HT-29 (cell line): ENCODE results near the gene ARL3. TPM values are rescaled to one million over a fixed set of nuclear protein-coding genes. Genes with fewer than 3 reads are reported as not detected.
A peak's percentile ranks its signal among the peaks of the same experiment; 100 is the strongest.

Experiments used
- DNase-seq: peaks from one replicate; pipeline ENCODE4 v3.0.0-alpha.2; 2015; ENCODE audit warnings: low spot score
- total RNA-seq: library from RNA; depleted of rRNA; stranded (reverse); fragments of >200 nt; shearing (Covaris generic); gene quantifications from 2 replicates; pipeline ENCODE4 v1.2.3, GENCODE V29; 2014

ARL3 gene
- total RNA-seq, 1 experiment from 2014 or later, result 6.0 TPM

DNA sequence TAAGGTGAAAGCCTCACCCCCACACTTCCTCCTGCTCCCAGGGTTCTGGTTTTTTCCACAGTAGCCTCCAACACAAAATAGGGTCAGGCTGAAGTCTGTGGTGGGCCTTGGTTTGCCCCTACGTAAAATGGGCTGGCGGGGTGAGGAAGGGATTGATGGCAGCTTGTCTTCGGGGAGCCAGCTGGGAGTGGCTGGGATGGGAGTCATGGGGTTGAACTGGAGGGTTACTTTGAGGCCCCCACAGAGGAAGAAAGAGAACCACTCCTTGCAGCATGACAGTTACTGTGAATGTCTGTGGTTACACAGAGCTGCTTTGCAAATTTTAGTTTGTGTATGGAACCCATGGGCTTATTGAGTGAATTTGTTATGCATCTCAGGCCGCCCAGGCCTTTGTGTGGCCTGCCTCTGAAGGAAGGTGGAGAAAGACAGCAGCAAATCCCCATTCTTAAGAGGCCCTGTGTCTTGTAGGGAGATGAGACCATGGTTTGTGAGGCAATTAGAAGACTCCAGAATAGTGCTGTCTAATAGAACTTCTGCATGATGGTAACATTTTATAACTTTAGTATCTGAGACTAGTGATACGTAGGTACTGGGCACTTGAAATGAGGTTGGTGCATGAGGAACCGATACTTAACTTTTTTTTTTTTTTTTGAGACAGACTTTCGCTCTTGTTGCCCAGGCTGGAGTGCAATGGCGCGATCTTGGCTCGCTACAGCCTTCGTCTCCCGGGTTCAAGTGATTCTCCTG lies 61.9 kb downstream of the ARL3 start:
- DNase-seq, result no peak

DNA sequence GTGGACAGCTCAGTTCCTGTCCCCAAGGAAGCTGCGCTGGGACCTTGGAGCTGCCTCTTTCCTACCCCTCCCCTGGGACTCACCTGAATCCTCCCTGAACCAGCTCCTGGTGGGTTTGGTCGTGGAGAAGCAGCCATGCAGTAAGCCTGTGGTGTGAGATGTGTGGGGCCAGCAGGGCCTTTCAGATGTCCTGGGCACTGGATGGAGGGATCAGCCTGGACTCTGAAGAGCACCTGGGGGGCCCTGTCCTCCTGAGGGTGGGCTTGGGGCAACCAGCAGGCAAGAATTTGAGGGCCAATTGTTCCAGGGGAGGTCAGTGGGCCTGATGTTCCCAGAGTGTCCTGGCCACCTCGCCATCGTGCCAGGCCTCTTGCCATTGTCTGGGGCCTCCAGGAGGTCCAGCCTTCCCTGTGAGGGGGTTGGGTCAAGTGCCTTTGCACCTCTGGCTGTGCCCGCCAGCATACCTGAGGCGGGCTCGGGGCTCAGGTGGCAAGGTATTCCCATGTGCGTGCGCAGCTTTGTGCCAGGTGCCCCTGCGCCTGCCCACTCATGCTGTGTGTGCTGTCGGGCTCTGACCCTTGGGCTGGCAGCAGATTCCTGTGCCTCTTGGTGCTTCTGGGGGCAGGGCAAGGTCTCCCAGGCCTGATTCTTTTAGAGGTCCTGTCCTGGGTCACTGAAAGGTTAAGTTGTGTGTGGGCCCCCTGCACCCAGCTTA lies 62.6 kb downstream of the ARL3 start:
- DNase-seq, result no peak

DNA sequence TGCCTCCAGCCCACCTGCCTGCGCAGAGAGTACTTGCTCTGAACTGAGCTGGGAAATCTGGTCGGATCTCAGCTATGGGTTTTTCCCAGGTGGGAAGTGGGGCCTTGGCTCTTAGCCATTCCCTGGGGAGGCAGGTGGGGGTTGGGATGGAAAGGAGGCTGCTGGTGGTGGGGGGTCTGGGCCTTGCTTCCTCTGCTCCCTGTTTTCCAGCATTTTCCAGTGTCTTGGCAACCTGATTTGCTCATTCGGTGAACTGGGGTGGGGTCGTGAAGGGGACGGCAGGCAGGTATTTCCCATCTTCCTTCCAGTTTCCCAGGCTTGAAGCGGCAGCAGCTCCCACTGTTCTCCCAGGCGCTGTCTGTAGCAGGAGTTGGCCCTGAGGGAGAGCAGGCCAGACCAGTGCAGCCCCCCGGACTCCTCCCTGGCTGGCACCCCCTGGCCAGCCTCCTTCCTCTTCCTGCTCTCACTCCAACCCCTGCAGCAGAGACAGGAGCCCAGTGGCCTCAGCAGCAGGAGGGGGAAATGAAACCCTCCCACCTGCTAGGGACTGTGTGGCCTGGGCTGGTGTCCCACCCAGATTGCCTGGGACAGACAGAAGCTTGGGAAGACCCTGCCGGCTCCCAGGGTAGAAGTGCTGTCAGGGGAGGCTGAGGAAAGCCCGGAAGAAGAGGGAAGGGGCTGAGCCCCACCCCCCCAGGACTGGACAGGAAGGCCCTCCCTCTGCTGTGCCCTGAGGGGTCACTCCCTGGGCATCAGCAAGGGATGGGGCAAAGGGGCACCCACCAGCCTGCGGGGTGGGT lies 63.3 kb downstream of the ARL3 start:
- DNase-seq, result no peak

DNA sequence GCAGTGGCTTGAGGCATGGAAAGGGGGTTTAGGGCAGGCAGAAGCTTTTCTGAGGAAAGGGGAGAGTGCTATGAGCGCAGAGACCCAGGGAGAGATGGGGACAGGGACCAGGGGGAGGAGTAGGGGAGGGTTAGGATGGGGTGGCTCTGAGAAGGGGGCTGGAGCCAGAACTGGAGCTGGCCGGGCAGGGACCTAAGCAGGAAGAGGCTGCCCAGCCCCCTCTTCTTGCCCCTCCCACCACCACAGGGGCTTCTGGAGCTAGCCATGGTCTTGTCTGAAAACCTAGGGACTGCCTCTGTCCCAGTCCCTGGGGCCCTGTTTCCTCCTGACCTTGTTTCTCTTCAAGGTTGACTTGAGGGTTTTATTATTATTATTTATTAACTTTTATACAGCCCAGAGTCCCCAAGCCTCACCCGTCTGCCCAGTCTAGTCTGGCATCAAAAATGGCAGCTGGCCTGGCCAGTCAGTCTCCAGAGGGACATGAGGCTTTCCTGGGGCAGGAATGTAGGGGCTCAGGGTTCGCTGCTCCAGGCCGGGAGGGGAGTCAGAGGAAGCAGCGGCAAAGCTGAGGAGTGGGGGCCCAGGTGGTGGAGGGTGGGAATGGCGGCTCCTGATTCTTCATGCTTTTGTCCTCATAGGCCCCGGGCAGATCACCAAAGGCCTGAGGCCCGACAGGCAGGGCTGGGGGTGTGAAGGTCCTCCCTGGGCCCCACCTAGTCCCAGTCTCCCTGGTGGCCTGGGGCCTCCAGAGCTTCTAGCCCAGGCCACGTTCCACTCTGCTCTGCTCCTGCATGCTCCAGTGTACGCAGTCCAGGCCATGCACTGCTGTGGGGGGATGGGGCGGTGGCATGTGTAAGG lies 64.2 kb downstream of the ARL3 start:
- no peak for DNase-seq

DNA sequence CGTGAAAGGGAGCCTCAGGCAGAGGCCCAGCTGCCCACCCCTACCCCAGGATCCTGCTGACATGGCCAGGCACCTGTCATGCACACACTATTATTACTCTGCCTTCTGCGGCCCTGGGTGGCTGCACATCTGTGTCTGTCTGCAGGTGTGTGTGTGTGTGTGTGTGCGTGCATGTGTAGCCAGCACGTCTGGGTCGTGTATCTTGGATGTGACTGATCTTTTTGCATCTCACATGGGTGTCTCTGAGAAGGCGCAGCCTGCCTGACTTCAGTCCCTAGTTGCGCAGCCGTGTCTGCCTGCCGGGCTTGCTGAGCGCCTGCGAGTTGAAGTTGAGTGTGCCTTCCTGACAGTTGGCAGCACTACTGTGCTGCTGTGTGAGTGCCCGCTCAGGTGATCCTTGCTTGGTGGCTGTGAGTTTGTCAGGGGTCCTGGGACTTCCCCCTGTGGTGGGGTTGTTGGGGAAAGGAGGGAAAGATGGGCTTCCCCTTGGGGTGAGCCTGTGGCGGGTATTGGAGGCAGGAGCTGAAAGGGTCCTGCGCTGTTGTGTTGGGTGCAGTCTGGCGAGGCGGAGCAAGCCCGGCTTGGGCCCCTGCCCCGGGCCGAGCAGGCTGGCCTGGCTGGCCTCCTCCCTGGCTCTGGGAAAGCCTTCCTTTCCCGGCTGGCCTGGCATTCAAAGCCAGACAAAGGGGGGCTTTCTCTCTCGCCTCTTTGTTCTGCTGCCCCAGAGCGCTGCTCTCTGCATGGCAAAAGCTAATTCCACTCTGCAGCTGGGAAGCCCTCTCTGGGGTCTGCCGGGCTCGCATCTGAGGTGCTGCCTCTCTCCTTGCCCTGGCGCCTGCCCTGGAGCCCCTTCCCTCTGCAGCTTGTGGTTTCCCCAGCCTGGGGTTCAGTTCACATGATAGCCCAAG lies 65.1 kb downstream of the ARL3 start:
- no peak for DNase-seq

DNA sequence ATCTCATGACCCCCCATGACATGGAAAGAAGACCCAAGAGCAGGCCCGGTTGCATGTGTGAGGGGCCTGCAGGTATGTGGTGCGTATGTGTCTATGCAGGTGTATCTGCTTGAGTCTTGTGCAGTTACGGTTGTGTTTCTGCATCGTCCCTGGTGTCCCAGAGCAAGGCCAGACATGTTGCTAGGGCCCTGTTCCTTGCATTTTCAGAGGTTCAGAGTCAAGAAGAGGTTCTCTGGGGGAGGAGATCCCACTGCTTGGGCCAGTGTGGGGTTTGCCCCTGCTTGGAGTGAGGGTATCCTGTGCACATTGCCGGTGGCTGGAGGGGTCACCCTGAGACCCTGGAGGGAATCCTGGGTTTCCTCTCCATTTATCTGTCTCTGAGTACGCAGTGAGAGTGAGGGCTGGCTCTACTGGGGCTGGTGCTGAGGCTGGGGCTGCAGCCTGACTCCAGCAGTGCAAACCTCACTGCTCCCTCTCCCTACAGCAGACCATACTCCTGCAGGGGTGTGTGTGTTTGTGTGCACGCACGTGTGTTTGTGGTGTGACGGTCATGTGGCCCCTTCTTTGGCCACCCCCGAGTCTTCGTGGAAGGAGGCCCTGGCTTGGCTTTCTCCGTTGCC lies 65.8 kb downstream of the ARL3 start:
- DNase-seq, result no peak

DNA sequence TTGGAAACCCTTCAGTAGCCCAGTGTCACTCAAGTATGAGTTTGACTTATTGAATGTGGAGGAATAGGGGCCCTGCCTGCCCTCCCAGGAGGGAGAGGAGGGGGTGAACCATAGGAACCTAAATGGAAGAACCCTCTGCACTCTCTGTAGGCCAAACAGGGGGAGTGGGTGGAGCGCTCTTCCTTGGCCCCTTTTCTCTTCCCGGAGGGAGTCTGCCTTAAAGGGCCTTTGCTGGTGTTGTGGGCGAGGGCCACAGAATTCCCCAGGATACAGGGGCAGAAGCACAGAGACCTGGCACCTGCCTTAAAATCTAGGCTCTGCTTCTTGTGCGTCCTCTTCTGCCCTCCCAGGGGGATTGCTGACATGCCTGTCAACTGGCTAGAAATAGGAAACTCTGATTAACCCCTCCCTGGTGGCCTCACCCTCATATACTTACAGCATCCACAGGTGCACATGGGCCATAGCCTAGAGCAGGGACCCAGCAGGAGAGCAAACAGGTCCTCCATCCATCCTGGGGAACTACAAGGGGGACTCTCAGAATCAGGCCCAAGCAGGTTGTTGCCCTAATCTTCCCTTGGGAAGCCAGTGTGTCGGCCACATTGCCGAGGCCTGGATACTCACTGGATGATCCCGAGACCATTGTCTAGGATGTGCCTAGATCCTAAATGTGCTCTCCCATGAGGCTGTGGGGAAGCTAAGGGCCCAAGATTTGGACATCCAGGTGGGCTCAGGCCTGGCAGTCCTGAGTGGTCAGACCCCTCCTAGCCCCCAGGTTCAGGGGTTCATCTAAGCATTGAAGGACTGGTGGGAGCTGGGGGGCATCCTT lies 66.5 kb downstream of the ARL3 start:
- no peak for DNase-seq

DNA sequence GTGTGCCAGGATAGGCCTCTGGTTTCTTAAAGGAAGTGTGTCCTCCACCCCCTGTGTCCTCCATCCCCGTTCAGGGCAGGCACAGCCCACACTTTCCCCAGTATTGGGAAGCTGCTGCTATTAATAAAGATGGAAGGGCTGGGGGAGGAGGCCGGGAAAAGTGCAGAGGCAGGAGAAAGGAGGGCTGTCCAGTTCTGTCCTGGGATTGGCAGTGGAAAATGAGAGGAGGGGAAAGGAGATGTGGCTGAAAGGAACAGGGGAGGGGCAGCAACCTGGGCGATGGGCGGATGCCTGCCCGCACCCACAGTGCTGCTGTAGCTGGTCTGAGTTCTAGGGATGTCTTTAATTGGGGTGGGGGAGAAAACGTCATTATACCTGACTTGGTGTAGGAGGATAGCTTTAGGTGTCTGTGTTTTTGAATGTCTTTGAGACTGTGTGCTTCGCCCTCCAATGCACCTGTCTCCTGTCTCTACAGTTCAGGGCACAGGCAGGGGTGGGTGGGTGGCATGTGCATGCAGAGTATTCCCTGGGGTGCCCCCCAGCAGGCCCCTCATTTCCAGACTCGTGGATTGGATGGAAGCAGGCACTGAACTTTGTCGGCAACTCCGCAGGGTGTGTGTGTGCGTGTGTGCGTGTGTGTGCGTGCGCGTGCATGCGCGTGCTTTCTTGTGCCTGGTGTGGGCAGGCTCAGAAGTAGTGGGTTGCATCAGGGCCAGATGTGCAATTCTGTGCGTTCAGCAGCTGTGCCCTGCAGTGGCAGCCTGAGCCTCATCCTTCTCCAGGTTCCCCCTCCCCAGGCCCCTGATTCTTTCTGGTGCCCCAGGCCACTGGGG lies 67.4 kb downstream of the ARL3 start:
- no peak for DNase-seq

DNA sequence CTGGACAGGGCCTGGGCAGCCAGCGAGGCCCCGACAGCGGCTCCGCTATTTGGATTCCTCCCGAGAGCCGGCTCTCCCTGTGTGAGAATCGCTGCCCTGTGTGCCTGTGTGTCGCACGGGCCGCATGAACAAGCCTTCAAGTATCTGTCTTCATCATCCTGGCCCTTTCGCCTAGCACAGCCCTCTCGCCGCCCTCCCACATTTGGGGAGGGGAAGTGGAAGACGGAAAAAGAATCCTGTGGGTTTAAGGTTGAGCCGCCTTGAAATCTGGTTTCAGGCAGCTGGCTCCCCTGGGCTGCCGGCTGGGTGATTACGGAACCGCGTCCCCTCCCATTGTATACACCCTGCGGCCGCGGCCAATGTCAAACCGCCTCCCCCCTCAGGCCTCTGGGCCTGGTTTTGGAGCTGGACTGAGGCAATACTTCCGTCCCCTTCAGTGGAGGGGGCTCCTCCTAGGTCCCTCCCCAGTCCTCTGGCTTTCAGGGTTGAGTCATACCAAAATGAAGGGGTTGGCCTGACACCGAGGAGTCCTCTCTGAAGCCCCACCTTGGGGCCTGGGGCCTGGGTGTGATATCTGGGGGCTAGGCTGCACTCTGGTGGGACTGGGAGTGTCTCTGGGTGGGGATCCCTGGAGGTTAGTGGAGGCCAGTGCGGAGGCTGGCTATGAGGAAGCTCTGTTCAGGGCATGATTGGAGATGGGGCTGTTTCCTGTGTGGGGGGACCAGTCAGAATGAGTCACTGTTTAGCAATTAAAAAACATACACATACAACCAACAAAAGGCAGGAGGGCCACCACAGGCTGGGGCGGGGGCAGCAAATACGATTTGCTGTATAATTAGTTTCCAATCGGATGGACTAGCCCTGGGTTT lies 68.2 kb downstream of the ARL3 start:
- peak; percentile 80 for DNase-seq

DNA sequence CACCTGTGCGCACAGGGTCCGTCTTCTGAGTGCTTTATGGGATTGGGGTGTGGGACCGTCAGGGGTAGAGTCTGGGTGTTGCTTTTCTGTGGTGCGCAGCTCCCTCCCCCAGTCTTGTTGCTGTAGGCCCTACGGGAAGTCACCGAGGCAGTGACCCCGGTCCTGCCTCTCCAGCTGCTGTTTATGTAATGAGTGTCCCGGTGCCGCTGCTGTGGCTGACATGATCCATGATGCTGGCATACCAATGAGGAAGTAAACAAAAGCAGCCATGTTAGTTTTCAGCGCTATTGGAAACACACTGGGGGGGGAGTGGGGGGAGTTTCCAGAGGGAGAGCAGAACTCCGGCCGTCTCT lies 68.8 kb downstream of the ARL3 start:
- peak; percentile 74 for DNase-seq

DNA sequence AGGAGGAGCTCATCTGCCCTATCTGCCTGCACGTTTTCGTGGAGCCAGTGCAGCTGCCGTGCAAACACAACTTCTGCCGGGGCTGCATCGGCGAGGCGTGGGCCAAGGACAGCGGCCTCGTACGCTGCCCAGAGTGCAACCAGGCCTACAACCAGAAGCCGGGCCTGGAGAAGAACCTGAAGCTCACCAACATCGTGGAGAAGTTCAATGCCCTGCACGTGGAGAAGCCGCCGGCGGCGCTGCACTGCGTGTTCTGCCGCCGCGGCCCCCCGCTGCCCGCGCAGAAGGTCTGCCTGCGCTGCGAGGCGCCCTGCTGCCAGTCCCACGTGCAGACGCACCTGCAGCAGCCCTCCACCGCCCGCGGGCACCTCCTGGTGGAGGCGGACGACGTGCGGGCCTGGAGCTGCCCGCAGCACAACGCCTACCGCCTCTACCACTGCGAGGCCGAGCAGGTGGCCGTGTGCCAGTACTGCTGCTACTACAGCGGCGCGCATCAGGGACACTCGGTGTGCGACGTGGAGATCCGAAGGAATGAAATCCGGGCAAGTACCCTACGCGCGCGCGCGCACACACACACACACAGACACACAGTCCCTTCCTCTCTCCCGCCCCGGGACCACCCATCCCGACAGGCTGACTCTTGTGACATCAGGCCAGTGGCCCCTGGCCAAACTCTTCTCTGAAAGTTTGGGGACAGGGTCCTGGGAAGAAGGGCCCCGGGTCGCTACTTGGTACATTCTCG lies 69.4 kb downstream of the ARL3 start:
- DNase-seq, result peak; percentile 86

DNA sequence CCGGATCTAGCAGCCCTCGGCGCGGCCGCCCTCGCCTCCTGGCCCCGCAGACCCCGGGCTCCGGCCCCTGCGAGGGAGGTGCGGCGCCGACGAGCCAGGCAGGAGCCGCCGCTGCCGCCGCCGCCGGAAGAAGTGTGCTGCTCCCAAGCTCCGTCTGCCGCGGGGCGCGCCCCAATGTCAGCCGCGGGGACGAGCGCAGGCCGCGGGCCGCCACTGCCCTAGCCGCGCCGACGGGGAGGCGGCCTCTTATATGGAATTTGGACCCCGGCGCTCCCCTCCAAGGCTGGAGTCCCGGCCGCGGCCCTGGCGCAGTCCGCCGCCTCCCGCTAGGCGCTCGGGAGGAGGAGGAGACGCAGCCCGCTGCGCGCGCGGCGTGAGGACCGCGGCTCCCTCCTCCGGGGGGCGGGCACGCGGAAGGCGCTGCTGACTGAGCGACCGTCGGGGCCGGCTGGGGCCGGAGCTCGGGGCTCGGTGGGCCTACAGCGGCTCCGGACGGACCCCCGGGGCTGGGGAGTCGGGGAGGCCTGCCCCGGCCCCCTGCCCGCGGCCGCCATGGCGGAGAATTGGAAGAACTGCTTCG lies 70.0 kb downstream of the ARL3 start, which contains the start of gene TRIM8:
Gene TRIM8 (plus strand): TSS at position 414 of the 580 bp plus-strand sequence. CDS start 139 bp downstream, at position 553.
- DNase-seq, result peak; percentile 54

DNA sequence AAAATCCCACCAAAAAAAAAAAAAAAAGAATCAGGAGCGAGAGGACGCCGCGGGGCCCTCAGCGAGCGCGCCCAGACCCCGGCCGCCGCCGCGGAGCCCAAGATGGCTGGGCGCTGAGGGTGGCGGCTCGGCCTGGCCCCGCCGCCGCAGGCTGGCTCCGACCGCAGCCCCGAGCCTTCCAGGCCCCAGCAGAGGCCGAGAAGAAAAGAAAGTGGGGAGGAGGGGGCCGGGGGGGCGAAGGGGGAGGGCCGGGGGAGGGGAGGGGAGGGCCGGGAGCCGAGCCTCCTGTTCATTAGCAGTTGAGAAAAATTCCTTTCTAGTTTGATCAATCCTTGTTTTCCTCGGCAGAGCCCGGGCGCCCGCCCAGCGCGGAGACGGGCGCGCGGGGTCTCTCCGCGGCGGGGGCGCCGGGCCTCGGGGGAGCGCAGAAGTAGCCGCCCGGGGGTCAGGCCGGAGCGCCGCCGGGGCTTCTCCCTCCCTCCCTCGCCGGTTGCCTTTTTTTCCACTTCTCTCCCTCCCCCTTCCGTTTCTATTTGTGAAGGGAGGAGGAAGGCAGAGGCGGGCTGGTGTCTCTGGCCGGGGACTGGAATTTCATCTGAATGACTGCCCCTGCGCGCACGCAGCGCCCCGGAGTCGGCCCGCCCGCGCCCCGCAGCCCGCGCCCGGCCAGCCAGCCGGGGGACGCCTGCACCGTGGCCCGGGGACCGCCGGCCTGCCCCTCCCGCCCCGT lies 70.7 kb downstream of the ARL3 start:
- peak; percentile 60 for DNase-seq

DNA sequence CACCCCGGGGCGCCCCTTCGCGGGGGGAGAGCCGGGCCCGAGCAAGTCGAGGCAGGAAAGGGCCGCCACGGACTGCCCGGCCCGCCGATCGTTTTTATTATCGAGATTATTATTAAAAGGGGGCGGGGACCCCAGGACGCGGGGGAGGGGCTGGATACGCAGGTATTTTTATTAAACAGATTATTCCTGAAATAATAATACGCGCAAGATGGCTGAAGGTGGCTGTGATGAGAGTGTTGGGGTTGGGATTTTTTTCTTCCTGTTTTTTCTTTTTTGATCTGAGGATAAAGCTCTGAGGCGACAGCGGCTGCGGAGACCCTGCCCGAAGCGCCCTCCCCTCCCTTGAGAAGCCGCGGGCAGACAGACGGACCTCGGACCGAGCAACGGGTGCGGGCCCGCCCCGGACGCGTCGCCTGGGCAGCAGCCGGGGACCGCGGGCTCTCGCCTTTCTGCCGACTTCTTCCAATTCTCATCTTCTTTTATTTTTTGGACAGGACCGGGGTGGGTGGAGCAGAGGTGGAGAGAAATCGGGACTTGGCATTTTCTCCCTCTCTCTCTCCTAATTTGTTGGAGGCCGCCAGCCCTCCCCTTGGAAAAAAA lies 71.4 kb downstream of the ARL3 start:
- peak; percentile 57 for DNase-seq
